ENCODE results near the gene ZC3H6.
"Not testable (repeated sequence)": the region's sequence is repeated elsewhere in the genome, so short reads cannot be mapped to it uniquely, and the experiment has no call there.

Gene ZC3H6

DNA sequence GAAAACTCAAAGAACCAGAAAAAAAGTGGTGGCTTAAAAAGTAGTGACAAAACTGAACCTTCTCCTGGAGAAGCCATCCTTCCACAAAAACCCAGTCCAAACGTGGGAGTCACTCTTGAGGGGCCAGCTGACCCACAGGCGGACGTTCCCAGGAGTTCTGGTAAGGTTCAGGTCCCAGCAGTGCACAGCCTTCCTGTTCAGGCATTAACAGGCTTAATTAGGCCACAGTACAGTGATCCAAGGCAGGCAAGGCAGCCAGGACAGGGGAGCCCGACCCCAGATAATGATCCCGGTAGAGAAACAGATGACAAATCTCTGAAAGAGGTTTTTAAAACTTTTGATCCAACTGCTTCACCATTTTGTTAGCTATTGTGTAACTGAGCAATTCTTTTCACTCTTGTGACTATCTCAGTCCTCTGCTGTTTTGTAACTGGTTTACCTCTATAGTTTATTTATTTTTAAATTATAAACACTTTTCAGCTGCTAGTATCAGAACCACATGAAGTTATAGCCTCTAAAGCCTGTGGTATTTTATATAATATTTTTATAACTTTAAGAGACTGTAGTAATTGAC lies 56.8 kb downstream of the ZC3H6 start:
- DNase-seq (ENCODE audit: low spot score) = no peak

DNA sequence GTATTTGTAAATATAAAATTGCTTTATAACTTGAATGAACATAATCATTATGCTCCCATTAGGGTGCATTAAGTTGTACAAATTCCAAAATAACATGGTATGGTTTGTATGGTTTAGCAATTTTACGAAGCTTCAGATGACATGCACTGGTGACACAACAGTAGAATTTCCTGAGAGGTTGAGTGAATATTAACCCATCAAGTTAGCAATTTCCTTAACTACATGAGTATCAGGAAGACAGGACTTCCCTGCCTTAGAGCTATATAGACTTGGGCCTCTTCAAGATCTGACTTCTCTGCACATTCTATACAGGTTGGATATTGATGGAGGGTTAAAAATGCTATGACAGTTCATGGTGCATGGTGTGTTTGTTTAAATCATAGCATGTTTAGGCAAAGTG lies 60.2 kb downstream of the ZC3H6 start:
- DNase-seq (ENCODE audit: low spot score) = no peak

DNA sequence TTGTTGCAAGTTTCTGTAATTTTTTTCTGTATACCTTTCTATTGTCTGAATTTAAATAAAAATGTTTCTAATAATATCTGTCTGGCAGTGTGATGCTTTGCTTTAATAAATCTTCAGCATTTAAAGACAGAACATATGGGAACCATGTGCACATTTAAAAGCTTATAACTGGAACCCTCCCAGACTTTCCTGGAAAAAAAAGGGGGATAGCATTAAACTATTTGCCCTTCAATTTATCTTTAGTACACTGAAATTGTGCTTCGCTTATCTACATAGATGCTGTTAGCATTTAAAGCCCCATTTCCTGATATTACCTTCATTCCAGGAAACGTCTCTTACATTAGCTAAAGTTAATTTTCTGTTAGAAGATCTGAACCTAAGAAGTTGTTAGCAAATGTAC lies 64.6 kb downstream of the ZC3H6 start:
- DNase-seq (ENCODE audit: low spot score) = no peak

DNA sequence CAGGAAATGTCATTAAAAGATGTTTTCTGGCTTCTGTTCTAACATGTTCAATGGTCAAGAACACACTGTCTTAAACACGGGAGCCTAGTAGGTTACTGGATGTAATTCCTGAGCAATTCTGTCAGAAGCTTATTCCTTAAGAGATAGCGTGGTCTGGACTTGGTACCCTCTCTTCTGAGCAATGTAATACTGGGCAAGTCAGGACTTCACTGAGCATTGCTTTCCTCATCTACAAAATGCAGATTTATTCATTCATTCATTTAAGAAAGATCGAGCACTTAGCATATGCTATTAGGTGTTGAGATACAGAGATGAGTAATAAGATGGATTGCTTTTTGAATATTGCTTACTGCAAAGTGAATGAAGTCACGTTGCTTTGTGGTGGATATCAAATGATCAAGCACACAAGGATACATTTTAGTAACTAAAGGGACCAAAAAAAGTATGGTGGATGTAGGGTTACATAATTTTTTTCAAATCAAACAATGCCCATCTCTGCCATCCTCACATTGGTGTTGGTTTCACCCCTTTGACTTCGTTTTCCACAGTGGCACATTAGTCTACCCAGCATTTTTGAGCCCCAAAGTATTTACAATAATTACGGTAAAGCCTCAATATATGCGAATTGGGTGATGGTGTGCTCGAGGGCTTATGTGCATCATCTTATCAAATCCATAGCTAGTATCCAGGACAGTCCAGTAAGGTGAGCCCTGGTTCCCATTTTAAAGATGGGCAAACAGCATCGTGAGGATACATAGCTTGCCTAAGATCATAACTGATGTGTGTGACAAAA lies 65.3 kb downstream of the ZC3H6 start:
- DNase-seq (ENCODE audit: low spot score) = no peak

DNA sequence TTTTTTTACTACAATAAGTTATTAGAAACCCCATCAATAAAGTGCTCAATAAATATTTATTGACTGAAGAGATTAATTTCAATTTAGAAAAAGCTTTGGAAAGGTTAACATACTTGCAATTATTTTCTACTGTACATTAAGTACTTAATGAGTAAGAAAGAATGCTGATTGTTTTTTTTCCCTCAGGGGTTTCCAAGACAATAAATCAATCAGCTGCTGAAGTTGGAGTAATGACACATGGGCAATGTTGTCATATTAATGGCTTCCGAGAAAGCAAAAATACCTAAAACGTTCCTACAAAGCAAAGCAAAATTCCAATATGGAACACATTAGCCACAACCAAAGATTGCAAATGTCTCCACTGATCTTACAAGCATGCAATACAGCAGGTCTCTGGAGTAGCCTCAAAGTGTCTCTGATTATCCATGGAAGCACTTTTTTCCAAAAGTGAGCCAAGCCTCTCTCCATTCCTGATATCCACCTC lies 66.7 kb downstream of the ZC3H6 start:
- DNase-seq (ENCODE audit: low spot score) = no peak

DNA sequence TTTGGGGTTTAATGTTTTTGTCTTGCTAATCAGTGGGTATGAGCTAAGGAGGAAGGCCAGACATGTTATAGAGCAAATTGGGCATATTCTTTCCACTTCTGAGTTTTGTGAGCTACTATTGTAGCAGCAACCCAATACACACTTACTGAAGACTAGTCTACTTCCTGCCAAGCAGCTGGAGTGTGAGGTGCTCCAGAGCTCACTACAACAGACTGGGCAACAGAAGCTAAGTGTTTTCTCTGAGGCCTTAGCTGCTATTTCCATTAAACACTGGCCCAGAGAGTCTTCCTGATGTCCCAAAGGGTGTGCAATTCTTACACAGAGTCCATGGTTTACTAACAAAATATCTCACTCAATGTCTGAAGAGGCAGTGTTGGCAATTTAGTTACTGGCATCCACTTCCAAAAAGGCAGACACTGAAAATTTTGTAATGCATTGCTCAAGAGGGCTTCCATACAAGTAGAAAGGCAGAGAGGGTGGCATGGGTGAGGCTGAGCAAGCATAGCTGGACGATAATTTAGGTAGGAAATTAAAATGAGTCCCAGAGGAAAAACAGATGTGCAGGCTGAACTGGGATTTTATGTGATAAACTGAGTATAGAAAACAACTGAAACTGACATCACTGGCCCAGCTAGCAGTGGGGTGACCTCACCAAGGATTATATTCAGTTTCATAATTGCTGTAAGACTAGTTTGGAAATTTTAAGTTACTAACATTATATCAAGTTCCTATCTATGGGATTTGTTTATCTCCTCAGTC lies 68.6 kb downstream of the ZC3H6 start:
- DNase-seq (ENCODE audit: low spot score) = no peak

DNA sequence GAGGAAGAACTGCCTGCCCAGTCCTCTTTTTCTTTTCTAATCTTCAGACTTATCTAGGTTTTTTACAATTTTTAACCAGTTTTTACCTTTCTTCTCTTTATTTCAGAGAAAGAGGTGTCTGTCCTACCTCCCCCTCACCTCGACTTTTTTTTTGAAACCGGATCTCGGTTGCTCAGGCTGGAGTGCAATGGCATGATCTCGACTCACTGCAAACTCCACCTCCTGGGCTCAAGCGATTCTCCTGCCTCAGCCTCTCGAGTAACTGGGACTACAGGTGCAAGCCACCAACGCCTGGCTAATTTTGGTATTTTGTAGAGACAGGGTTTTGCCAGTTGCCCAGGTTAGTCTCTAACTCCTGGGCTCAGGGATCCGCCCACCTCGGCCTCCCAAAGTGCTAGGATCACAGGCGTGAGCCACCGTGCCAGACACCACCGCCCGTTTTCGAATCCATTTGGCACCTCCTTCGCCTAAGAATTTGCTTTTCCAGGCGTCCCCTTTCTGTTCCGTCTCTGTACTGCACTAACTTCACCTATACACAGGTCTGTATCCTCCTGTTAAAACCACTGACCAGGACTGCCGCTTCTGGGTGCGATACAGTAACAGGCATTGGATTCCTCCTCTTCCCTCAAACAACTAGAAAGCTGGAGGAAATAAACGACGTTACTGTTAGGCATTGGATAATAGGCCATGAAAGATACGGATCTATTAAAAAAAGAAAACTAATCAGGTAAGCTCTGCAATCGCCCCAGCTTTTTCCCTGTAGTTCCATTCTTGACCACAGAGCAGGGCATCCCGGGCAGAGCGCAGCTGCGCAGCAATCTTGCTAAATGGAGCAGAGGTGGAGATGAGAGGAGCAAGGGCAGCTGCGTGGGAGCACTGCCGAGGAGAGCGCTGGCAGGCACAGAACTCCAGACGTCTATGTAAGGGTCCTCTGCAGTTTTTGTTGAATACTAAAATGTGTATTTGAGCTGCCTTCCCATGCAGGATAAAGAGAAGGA lies 69.9 kb downstream of the ZC3H6 start:
- no peak for DNase-seq (ENCODE audit: low spot score)

DNA sequence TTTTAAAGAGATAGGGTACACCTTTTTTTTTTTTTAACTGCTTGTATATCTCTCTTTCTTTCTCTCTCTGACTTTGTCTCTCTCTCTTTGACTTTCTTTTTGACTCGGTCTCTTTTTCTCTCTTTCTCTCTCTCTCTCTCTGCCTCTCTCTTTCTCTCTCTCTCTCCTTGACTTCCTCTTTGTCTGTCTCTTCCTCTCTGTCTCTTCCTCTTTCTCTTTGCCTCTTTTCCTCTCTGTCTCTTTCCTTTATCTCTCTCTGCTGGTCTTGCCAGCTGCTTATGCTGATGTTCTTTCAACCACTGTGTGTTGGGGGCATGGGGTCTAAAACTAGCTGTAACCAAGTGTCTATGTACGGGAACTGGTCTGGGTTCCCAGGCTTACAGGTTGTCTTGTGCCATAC lies 76.9 kb downstream of the ZC3H6 start:
- DNase-seq (ENCODE audit: low spot score) = not testable (repeated sequence)

DNA sequence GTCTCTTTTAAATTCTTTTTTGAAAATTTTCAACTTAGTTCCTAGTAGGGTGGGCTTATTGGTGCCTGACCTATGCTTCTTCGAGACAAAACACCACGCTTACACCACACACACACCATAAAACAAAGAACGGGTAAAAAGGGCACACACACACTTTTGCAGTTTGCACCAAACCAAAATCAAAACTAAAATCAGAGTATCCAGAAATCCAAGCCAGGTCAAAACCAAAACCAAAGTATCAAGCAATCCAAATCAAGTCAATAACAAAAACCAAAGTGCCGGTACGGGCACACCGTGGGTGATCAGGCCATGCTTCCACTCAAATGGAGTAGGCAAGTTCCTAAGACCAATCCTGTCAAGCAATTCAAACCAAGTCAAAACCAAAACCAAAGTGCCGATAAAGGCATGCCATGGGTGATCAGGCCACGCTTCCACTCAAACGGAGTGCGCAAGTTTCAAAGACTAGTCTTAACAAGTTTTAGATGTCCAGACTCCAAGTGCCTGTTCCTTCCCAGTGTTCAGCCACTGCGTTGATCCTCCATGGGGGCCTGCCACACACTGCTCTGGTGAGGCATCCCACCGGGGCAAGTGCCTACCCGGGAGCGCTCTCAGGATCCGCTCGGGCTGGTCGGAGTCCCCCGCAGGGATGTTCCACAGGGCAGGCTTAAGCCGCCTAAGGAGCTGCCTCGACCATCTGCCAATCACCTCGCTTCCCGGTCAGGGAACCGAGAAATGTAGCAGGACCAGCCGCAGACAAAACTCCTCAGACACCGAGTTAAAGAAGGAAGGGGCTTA lies 77.6 kb downstream of the ZC3H6 start:
- not testable (repeated sequence) for DNase-seq (ENCODE audit: low spot score)

DNA sequence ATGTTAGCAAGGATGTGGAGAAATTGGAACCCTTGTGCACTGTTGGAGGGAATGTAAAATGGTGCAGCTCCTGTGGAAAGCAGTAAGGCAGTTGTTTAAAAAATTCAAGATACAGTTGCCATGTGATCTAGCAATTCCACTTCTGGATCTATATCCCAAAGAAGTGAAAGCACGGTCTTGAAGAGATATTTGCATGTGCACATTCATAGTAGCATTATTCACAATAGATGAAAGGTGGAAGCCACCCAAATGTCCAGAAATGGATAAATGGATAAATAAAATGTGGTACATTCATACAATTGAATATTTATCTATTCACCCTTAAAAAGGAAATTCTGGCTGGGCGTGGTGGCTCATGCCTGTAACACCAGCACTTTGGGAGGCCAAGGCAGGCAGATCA lies 78.9 kb downstream of the ZC3H6 start:
- not testable (repeated sequence) for DNase-seq (ENCODE audit: low spot score)

DNA sequence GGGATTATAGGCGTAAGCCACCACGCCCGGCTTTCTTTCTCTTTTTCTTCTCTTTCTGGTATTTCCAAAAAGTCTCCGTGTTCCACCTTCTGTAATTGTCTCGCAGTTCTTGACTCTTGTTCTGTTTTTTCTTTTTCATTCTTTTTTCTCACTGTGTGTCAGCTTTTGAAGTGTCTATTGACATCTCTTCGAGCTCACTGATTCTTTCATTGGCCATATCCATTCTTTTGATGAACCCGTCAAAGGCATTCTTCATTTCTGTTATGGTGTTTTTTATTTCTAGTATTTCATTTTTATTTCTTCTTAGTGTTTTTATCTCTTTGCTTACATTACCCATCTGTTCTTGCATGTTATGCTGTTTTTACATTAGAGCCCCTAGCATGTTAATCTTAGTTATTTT lies 84.7 kb downstream of the ZC3H6 start:
- not testable (repeated sequence) for DNase-seq (ENCODE audit: low spot score)

Data from putamen (tissue), 1 donor.